A673 (cell line): Measurements from ENCODE around the gene NDUFB4. TPM values are rescaled to one million over a fixed set of nuclear protein-coding genes. Genes with fewer than 3 reads are reported as not detected.
A peak's percentile ranks its signal among the peaks of the same experiment; 100 is the strongest.

Source experiments
- BruUV-seq: library from RNA; stranded (reverse); fragments of 400-500 nt; replicated peaks from 2 replicates; lab custom pipeline; 2021; lab: Mats Ljungman, UMichigan
- CTCF ChIA-PET: fragments of 300-600 bp; sonication (Branson Sonifier 250); formaldehyde crosslinking; loops from one replicate; lab custom pipeline; 2022; ENCODE audit warnings: antibody characterized with exemption; lab: Charles Lee
- POLR2A ChIA-PET: fragments of 300-600 bp; sonication (Branson Sonifier 250); formaldehyde crosslinking; loops from one replicate; lab custom pipeline; 2022; ENCODE audit warnings: antibody characterized with exemption; ENCODE audit not compliant: low non-redundant PET; lab: Charles Lee
- DNase-seq: peaks from one replicate; pipeline ENCODE4 v3.0.0-alpha.2; 2015; ENCODE audit warnings: low spot score
- H3K27ac ChIP-seq: fragments of 200-600 bp; sonication (generic); 2 replicates; pipeline ENCODE4 v1.5.1; 2016; ENCODE audit warnings: mixed run types, low read depth, mild to moderate bottlenecking, mixed read lengths, antibody characterized with exemption, low read length; ENCODE audit not compliant: poor library complexity, severe bottlenecking
- H3K27me3 ChIP-seq: fragments of 200-600 bp; sonication (generic); replicated peaks from 2 replicates; pipeline ENCODE4 v1.6.1; 2017; ENCODE audit warnings: mixed run types, low read depth, mild to moderate bottlenecking, mixed read lengths, antibody characterized with exemption, low read length; ENCODE audit not compliant: insufficient read depth, poor library complexity
- H3K36me3 ChIP-seq: fragments of 200-600 bp; sonication (generic); 2 replicates; pipeline ENCODE4 v1.6.1; 2016; ENCODE audit warnings: mixed run types, mild to moderate bottlenecking, mixed read lengths, antibody characterized with exemption, low read length; ENCODE audit not compliant: insufficient read depth, poor library complexity, severe bottlenecking
- H3K4me1 ChIP-seq: fragments of 200-600 bp; sonication (generic); 2 replicates; pipeline ENCODE4 v1.6.1; 2017; ENCODE audit warnings: mixed run types, mild to moderate bottlenecking, mixed read lengths, antibody characterized with exemption, low read length; ENCODE audit not compliant: insufficient read depth, poor library complexity, severe bottlenecking
- H3K4me3 ChIP-seq: fragments of 200-600 bp; sonication (generic); 2 replicates; pipeline ENCODE4 v1.5.1; 2016; ENCODE audit warnings: low read depth, mixed run types, mild to moderate bottlenecking, mixed read lengths, low read length; ENCODE audit not compliant: poor library complexity, severe bottlenecking
- H3K9me3 ChIP-seq: fragments of 200-600 bp; sonication (generic); 2 replicates; pipeline ENCODE4 v1.6.1; 2016; ENCODE audit warnings: mixed run types, low read depth, mild to moderate bottlenecking, mixed read lengths, antibody characterized with exemption, low read length; ENCODE audit not compliant: poor library complexity, severe bottlenecking
- EZH2 ChIP-seq: fragments of 200-600 bp; sonication (generic); IDR thresholded peaks from 2 replicates; pipeline ENCODE4 v1.6.1; 2017; ENCODE audit warnings: borderline replicate concordance, low read depth, mild to moderate bottlenecking, mixed read lengths, antibody characterized with exemption, low read length; ENCODE audit not compliant: poor library complexity, severe bottlenecking
- intact Hi-C: fragments of 100-400 bp; cut with micrococcal nuclease; formaldehyde crosslinking; loops from one replicate; pipeline ENCODE4 v1.10.0; 2022; ENCODE audit not compliant: unreplicated experiment
- total RNA-seq: library from RNA; stranded (reverse); gene quantifications from 2 replicates; pipeline ENCODE4 v1.2.3, GENCODE V29; 2021
- TF ChIP-seq, protein P1 (sequence below): fragments of 300-800, 200-600 bp; sonication (generic); conservative IDR thresholded peaks from 2 replicates; pipeline ENCODE4 v1.5.1; 2017; ENCODE audit warnings: low read depth, mild to moderate bottlenecking, antibody characterized with exemption, low read length, moderate library complexity, mixed read lengths

Gene NDUFB4
- total RNA-seq, 1 experiment from 2014 or later, result 200 TPM

DNA sequence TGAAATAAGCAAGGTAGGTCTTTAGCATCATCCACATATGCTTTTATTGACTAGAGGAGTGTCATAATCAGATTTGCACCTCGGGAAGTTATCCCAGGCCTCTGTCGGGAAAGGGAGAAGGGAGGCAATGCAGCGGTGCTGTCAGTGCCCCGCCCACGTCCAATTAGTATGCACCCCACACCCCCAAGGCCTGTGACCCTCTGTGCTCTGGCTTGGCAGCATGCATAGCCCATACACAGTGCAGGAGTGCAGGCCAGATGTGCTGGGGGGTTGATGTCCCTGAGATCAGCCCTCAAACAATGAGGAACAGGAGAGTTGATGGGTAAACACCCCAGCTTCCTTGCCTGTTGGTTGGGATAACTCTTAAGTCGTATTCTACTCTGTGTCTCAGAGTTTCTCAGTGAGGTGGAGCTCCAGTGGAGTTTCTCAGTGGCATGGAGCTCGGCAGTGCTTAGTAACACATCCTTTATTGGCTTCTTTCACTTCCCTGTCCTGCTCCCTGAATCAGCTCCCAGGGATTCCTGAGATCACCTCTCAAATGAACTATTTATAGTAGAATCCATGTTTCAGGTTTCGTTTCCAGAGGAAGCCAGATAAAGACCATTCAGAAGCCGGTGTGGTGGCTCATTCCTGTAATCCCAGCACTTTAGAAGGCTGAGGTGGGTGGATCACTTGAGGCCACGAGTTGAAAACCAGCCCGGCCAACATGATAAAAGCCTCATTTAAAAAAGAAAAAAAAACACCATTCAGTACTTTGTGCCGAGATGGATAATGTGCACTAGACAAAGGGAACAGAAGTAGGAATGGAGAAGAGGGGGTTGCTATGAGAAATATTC is 26.7 kb upstream of the NDUFB4 start:
- intact Hi-C loops, result loop anchor here (10.0 kb wide), 1 partner anchor 585 kb away; no protein-coding TSS in a partner anchor
- CTCF ChIA-PET, result no interaction called here
- H3K27me3 ChIP-seq, result no peaks in the 10 kb centered on the region
- no peaks in the 10 kb centered on the region for H3K9me3 ChIP-seq
- POLR2A ChIA-PET, result no interaction called here
- H3K27ac ChIP-seq, result no peak overlapping the region
- H3K4me3 ChIP-seq, result no peak overlapping the region
- H3K36me3 ChIP-seq, result no peaks in the 10 kb centered on the region
- DNase-seq, result no peak
- no peaks in the 10 kb centered on the region for H3K4me1 ChIP-seq
- TF ChIP-seq, protein P1, sequence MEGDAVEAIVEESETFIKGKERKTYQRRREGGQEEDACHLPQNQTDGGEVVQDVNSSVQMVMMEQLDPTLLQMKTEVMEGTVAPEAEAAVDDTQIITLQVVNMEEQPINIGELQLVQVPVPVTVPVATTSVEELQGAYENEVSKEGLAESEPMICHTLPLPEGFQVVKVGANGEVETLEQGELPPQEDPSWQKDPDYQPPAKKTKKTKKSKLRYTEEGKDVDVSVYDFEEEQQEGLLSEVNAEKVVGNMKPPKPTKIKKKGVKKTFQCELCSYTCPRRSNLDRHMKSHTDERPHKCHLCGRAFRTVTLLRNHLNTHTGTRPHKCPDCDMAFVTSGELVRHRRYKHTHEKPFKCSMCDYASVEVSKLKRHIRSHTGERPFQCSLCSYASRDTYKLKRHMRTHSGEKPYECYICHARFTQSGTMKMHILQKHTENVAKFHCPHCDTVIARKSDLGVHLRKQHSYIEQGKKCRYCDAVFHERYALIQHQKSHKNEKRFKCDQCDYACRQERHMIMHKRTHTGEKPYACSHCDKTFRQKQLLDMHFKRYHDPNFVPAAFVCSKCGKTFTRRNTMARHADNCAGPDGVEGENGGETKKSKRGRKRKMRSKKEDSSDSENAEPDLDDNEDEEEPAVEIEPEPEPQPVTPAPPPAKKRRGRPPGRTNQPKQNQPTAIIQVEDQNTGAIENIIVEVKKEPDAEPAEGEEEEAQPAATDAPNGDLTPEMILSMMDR, result no peak
- TF ChIP-seq EZH2, result no peak
- no TSS peak for BruUV-seq

DNA sequence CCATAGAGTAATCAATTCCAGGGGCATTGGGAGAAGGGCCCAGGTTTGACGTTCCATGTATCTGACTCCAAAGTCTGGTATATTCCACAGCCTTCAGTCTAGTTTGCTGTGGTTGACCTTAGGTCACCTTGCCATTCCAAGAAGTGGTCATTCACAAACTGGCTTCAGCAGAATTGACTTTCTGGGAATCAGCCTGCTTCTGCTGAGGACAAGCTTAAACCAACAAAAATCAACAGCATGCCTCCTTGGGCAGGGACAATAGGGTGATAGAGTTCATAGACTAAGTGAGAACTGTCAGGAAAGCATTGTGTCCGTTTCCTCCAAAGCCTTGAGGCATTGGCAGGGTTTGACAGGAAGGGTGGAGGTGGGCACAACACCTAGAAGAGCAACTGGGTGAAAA is 24.1 kb upstream of the NDUFB4 start:
- no peaks in the 10 kb centered on the region for H3K27me3 ChIP-seq
- no TSS peak for BruUV-seq
- no peaks in the 10 kb centered on the region for H3K36me3 ChIP-seq
- no peak overlapping the region for H3K4me3 ChIP-seq
- no peaks in the 10 kb centered on the region for H3K4me1 ChIP-seq
- H3K9me3 ChIP-seq, result no peaks in the 10 kb centered on the region
- intact Hi-C loops, result no loop called here
- no peak overlapping the region for H3K27ac ChIP-seq
- no peak for TF ChIP-seq EZH2
- TF ChIP-seq, protein P1, result no peak
- no peak for DNase-seq
- ChIA-PET POLR2A (no interaction called here), CTCF (no interaction called here)

DNA sequence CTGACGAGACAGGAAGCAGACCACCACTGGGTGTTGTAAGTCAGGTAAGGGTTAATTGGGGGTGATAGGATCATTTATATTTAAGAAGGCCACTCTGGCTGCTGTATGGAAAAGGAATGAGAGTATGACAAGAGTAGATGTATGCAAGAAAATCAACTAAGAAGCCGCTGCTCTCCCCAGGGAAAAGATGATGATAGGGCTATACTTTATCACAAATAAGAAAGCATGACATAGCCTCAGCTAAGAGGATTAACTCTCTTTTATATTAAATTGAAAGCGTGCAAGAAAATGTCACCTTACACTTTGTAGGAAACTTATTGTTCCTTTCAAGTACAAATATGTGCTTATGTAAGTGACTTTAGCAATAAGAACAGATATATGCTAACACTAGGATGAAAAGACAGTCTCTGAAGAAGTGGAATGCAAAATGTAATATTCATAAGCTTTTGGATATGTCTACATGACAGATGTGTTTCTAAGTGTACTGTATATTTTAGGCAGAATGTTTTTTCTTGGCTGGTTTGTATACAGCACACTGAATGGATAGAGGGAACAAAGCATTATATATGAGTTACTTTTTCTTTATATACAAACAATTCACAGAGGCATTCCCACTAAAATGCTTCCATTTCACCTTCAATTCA is 8.7 kb upstream of the NDUFB4 start:
- Histone ChIP-seq H3K9me3 (no peaks in the 10 kb centered on the region), H3K27ac (no peak overlapping the region), H3K27me3 (peaks cover 15% of the 10 kb centered on the region), H3K4me1 (peaks cover 6% of the 10 kb centered on the region), H3K36me3 (no peaks in the 10 kb centered on the region), H3K4me3 (no peak overlapping the region)
- intact Hi-C loops, result no loop called here
- no peak for TF ChIP-seq EZH2
- TF ChIP-seq, protein P1, result no peak
- ChIA-PET POLR2A (no interaction called here), CTCF (no interaction called here)
- peak; percentile 64 for DNase-seq
- BruUV-seq, result no TSS peak
